Transverse colon (tissue), 4 donors: ENCODE measurements around the gene ANHX.

Source experiments
- EP300 ChIP-seq: sonication (generic); formaldehyde crosslinking; IDR thresholded peaks from one replicate; pipeline ENCODE4 v1.6.1; 2017; ENCODE audit warnings: antibody characterized with exemption, low read depth
- POLR2A ChIP-seq: fragments of 450-650 bp; IDR thresholded peaks from one replicate; pipeline ENCODE4 v1.6.1; 2016; ENCODE audit warnings: antibody characterized with exemption, mild to moderate bottlenecking, moderate library complexity
- POLR2AphosphoS5 ChIP-seq, 3 donors: sonication (generic); formaldehyde crosslinking; IDR thresholded peaks; one replicate each; pipeline ENCODE4 v1.6.1; 2016; ENCODE audit warnings: antibody characterized with exemption in 3 of 3
- TF ChIP-seq, protein P1 (sequence below), 5 experiments: fragments of 200-600 bp in 3 of 5; fragments of 450-650 bp in 2 of 5; sonication (generic) in 3 of 5; IDR thresholded peaks; 1 replicate in 2 of 5; 2 replicates in 3 of 5; pipeline ENCODE4 v1.5.1; 2016 to 2017; ENCODE audit warnings: antibody characterized with exemption in 5 of 5, inconsistent platforms in 3 of 5, mild to moderate bottlenecking in 2 of 5, moderate library complexity in 1 of 5

- TF ChIP-seq POLR2AphosphoS5 (IDR thresholded peaks at IDR 0.05), result no peak
- TF ChIP-seq, protein P1, sequence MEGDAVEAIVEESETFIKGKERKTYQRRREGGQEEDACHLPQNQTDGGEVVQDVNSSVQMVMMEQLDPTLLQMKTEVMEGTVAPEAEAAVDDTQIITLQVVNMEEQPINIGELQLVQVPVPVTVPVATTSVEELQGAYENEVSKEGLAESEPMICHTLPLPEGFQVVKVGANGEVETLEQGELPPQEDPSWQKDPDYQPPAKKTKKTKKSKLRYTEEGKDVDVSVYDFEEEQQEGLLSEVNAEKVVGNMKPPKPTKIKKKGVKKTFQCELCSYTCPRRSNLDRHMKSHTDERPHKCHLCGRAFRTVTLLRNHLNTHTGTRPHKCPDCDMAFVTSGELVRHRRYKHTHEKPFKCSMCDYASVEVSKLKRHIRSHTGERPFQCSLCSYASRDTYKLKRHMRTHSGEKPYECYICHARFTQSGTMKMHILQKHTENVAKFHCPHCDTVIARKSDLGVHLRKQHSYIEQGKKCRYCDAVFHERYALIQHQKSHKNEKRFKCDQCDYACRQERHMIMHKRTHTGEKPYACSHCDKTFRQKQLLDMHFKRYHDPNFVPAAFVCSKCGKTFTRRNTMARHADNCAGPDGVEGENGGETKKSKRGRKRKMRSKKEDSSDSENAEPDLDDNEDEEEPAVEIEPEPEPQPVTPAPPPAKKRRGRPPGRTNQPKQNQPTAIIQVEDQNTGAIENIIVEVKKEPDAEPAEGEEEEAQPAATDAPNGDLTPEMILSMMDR (IDR thresholded peaks at IDR 0.05), result no peak
- no peak for TF ChIP-seq POLR2A
- TF ChIP-seq EP300, result no peak
These were observed 4.7 kb downstream of the ANHX start for GRCh38 chr12:133231001-133231400.
